Prostate gland (tissue), 2 donors: ENCODE results near the gene ABHD17A. TPM values are rescaled to one million over a fixed set of nuclear protein-coding genes. Genes with fewer than 3 reads are reported as not detected.

Experiments
- DNase-seq: peaks from one replicate; pipeline ENCODE4 v3.0.0-alpha.2; 2019; ENCODE audit warnings: low spot score
- H3K27ac ChIP-seq, 2 donors: fragments of 200-600 bp; sonication (generic); 2 replicates each; pipeline ENCODE4 v1.5.1; 2017 to 2019
- H3K27me3 ChIP-seq: fragments of 200-600 bp; sonication (generic); replicated peaks from 2 replicates; pipeline ENCODE4 v1.5.1; 2019; ENCODE audit not compliant: insufficient read depth
- H3K36me3 ChIP-seq, 2 donors: fragments of 200-600 bp; sonication (generic); 1 replicate in 1 of 2; 2 replicates in 1 of 2; pipeline versions ENCODE4 v1.5.1 to v1.8.1; 2017 to 2019
- H3K4me1 ChIP-seq: fragments of 200-600 bp; sonication (generic); replicated peaks from 2 replicates; pipeline ENCODE4 v1.5.1; 2019
- H3K4me3 ChIP-seq, 2 donors: fragments of 200-600 bp; sonication (generic); 2 replicates each; pipeline ENCODE4 v1.5.1; 2017 to 2019
- H3K9me3 ChIP-seq: fragments of 200-600 bp; sonication (generic); 2 replicates; pipeline ENCODE4 v1.5.1; 2017
- POLR2A ChIP-seq: fragments of 450-650 bp; IDR thresholded peaks from one replicate; pipeline ENCODE4 v1.6.1; 2016; ENCODE audit warnings: antibody characterized with exemption, mild to moderate bottlenecking
- POLR2AphosphoS5 ChIP-seq: sonication (generic); formaldehyde crosslinking; IDR thresholded peaks from one replicate; pipeline ENCODE4 v1.6.1; 2017; ENCODE audit warnings: antibody characterized with exemption
- WGBS: methylation state at CpG from one replicate; pipeline ENCODE4 v1.1.5; 2018; 5-methylcytosine and 5-hydroxymethylcytosine counted together
- intact Hi-C: fragments of 100-400 bp; cut with DNase I; formaldehyde crosslinking; loops from one replicate; pipeline ENCODE4 v1.14.2; 2022
- total RNA-seq, 2 donors: library from RNA; depleted of rRNA; stranded (reverse); fragments of >200 nt; gene quantifications; one replicate each; pipeline ENCODE4 v1.1.0, GENCODE V29; 2016
- TF ChIP-seq, protein P1 (sequence below), 4 experiments: fragments of 200-600 bp in 2 of 4; fragments of 450-650 bp in 2 of 4; sonication (generic) in 2 of 4; IDR thresholded peaks; 1 replicate in 3 of 4; 2 replicates in 1 of 4; pipeline ENCODE4 v1.5.1; 2016 to 2019; ENCODE audit warnings: antibody characterized with exemption in 4 of 4, mild to moderate bottlenecking in 2 of 4, moderate library complexity in 2 of 4

ABHD17A gene
- total RNA-seq, 2 donors from 2014 or later: 131 to 146 TPM

DNA sequence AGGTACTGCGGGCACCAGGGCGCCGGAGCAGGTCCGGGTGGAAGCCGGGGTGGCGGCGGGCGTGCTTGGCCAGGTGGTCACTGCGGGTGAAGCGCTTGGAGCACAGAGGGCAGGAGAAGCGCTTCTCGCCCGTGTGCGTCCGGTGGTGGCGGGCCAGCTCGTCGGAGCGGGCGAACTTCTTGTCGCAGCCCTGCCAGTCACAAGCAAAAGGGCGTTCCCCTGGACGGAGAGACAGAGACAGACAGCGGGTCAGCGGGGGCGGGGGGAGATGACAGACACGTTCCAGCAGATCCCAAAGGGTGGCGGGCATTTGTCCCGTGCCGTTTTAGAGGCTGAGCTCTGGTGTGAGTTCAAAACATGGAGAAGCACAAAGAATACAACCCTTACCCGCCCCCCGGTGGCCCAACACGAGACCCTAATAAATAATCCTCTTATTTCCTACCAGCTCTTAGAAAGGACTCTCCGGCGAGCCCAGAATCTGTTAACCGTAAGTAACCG, 30.7 kb downstream of the ABHD17A start:
- Histone ChIP-seq H3K27ac (peak overlapping the region; percentile 26 to 77), H3K36me3 (no peaks in the 10 kb centered on the region), H3K4me1 (peaks cover 5% of the 10 kb centered on the region), H3K27me3 (no peaks in the 10 kb centered on the region), H3K4me3 (no peak overlapping the region), H3K9me3 (no peaks in the 10 kb centered on the region)
- intact Hi-C loops: no loop called here
- 61% methylated on average over 33 of the region's 37 CpGs for WGBS
- DNase-seq: peak; percentile 56
- TF ChIP-seq POLR2AphosphoS5 (no peak), POLR2A (no peak)
- TF ChIP-seq, protein P1, sequence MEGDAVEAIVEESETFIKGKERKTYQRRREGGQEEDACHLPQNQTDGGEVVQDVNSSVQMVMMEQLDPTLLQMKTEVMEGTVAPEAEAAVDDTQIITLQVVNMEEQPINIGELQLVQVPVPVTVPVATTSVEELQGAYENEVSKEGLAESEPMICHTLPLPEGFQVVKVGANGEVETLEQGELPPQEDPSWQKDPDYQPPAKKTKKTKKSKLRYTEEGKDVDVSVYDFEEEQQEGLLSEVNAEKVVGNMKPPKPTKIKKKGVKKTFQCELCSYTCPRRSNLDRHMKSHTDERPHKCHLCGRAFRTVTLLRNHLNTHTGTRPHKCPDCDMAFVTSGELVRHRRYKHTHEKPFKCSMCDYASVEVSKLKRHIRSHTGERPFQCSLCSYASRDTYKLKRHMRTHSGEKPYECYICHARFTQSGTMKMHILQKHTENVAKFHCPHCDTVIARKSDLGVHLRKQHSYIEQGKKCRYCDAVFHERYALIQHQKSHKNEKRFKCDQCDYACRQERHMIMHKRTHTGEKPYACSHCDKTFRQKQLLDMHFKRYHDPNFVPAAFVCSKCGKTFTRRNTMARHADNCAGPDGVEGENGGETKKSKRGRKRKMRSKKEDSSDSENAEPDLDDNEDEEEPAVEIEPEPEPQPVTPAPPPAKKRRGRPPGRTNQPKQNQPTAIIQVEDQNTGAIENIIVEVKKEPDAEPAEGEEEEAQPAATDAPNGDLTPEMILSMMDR (IDR thresholded peaks at IDR 0.05): no peak

GRCh38 chr19:1854039-1854541, 31.2 kb downstream of the ABHD17A start:
- Histone ChIP-seq H3K4me1 (peaks cover 5% of the 10 kb centered on the region), H3K9me3 (no peaks in the 10 kb centered on the region), H3K4me3 (no peak overlapping the region), H3K27ac (peak overlapping the region; percentile 26 to 77), H3K27me3 (no peaks in the 10 kb centered on the region), H3K36me3 (no peaks in the 10 kb centered on the region)
- intact Hi-C loops: no loop called here
- TF ChIP-seq POLR2AphosphoS5 (no peak), POLR2A (no peak)
- TF ChIP-seq, protein P1 (IDR thresholded peaks at IDR 0.05): no peak
- DNase-seq: no peak
- WGBS: 61% methylated on average over 5 of the region's 16 CpGs

DNA sequence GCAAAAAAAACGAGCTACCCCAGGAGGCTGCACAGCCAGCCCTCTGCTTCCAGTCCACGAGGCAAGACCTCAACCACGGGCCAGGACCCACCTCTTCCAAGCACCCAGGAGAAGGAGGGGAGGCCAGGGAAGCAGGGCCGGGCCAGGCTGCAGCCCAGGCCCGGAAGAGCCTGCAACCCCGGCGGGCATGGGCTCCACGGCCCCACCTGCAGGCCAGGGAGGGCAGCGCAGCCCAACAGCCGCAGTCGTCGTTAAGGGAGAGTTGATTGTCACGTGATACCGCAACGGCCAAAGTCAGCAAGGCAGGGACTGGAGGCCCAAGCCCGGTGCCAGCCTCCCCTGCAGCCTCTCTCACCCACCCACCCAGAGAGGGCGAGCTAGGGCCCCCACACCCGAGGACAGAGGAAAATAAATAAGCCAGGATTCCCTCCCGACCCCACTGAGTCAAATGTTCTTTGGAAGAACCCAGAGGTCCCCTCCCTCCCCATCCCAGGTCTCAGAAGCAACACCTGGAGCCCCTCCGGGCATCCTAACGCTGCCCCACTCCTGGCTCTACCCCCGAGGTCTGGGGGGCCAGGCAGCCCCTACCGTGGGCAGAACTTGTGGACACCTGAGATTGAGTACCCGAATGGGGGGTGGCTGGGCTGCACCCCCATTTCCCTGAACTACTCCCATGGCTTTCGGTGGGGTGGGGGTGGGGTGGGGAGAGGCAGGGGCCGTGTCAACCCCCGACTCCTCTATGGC, 31.8 kb downstream of the ABHD17A start:
- DNase-seq: peak; percentile 75
- H3K4me3 ChIP-seq: no peak overlapping the region
- 34% methylated on average over 27 of the region's 27 CpGs for WGBS
- TF ChIP-seq POLR2AphosphoS5 (peak; percentile 80), POLR2A (no peak)
- TF ChIP-seq, protein P1 (IDR thresholded peaks at IDR 0.05): peak; percentile 83 to 95 (median 90)
- intact Hi-C loops: no loop called here
- no peaks in the 10 kb centered on the region for H3K36me3 ChIP-seq
- no peaks in the 10 kb centered on the region for H3K27me3 ChIP-seq
- peaks cover 5% of the 10 kb centered on the region for H3K4me1 ChIP-seq
- no peaks in the 10 kb centered on the region for H3K9me3 ChIP-seq
- peak overlapping the region in 1 of 2 donors; percentile 24 for H3K27ac ChIP-seq

GRCh38 chr19:1852581-1853128, 32.6 kb downstream of the ABHD17A start:
- no peak overlapping the region for H3K27ac ChIP-seq
- intact Hi-C loops: no loop called here
- no peak overlapping the region for H3K4me3 ChIP-seq
- H3K9me3 ChIP-seq: no peaks in the 10 kb centered on the region
- 72% methylated on average over 8 of the region's 9 CpGs for WGBS
- DNase-seq: no peak
- TF ChIP-seq, protein P1 (IDR thresholded peaks at IDR 0.05): no peak
- TF ChIP-seq POLR2A (no peak), POLR2AphosphoS5 (no peak)
- no peaks in the 10 kb centered on the region for H3K36me3 ChIP-seq
- H3K27me3 ChIP-seq: no peaks in the 10 kb centered on the region
- peaks cover 5% of the 10 kb centered on the region for H3K4me1 ChIP-seq
